CMK (cell line): ENCODE results near the gene ZNF670.
"Not testable (repeated sequence)": the region's sequence is repeated elsewhere in the genome, so short reads cannot be mapped to it uniquely, and the experiment has no call there.

Source experiments
- DNase-seq: peaks from one replicate; pipeline ENCODE4 v3.0.0-alpha.2; 2010; ENCODE audit warnings: low read depth

Gene ZNF670

GRCh38 chr1:247078258-247079140 lies at the start of gene ZNF670:
TSS of gene ZNF670 (minus strand) at chr1:247078811. CDS start at chr1:247078596, 215 bp downstream.
- peak; percentile 96 for DNase-seq

GRCh38 chr1:247127519-247128282 lies 49.1 kb upstream of the ZNF670 start:
- DNase-seq: not testable (repeated sequence)

- DNase-seq: not testable (repeated sequence)
Observed at GRCh38 chr1:247126601-247127000, 48.0 kb upstream of the ZNF670 start.

GRCh38 chr1:247126166-247126565 lies 47.6 kb upstream of the ZNF670 start:
- not testable (repeated sequence) for DNase-seq

GRCh38 chr1:247121382-247121781 lies 42.8 kb upstream of the ZNF670 start:
- no peak for DNase-seq

- not testable (repeated sequence) for DNase-seq
Observed at GRCh38 chr1:247120408-247120668, 41.7 kb upstream of the ZNF670 start.

- no peak for DNase-seq
Observed at GRCh38 chr1:247119600-247120407, 41.2 kb upstream of the ZNF670 start.

- no peak for DNase-seq
Observed at GRCh38 chr1:247118946-247119446, 40.4 kb upstream of the ZNF670 start.

- DNase-seq: no peak
Observed at GRCh38 chr1:247115545-247115944, 36.9 kb upstream of the ZNF670 start.

- DNase-seq: no peak
Observed at GRCh38 chr1:247115141-247115510, 36.5 kb upstream of the ZNF670 start.

- no peak for DNase-seq
Observed at GRCh38 chr1:247114351-247115140, 35.9 kb upstream of the ZNF670 start.

- no peak for DNase-seq
Observed at GRCh38 chr1:247113733-247114271, 35.2 kb upstream of the ZNF670 start.

GRCh38 chr1:247113094-247113497 lies 34.5 kb upstream of the ZNF670 start:
- DNase-seq: no peak

GRCh38 chr1:247112479-247112781 lies 33.8 kb upstream of the ZNF670 start:
- no peak for DNase-seq

- DNase-seq: peak; percentile 60
Observed at GRCh38 chr1:247111700-247112478, 33.3 kb upstream of the ZNF670 start.

- no peak for DNase-seq
Observed at GRCh38 chr1:247111259-247111699, 32.7 kb upstream of the ZNF670 start.

GRCh38 chr1:247110627-247111258 lies 32.1 kb upstream of the ZNF670 start:
- DNase-seq: no peak

- no peak for DNase-seq
Observed at GRCh38 chr1:247107694-247108093, 29.1 kb upstream of the ZNF670 start.

- DNase-seq: no peak
Observed at GRCh38 chr1:247105966-247106365, 27.4 kb upstream of the ZNF670 start.

- no peak for DNase-seq
Observed at GRCh38 chr1:247104965-247105364, 26.4 kb upstream of the ZNF670 start.
